Loucy (cell line): ENCODE results near the gene AARS2.
"Not testable (repeated sequence)": the region's sequence is repeated elsewhere in the genome, so short reads cannot be mapped to it uniquely, and the experiment has no call there.

Experiments
- H2AFZ ChIP-seq: fragments of 200-600 bp; sonication (generic); 2 replicates; pipeline ENCODE4 v1.6.0; 2016; ENCODE audit warnings: antibody characterized with exemption, mild to moderate bottlenecking, low read length, moderate library complexity
- H3F3A ChIP-seq: fragments of 200-600 bp; 2 replicates; pipeline ENCODE4 v1.6.0; 2016; ENCODE audit warnings: antibody characterized with exemption, low read depth, mild to moderate bottlenecking
- H3K27me3 ChIP-seq: fragments of 200-600 bp; sonication (generic); 2 replicates; pipeline ENCODE4 v1.6.1; 2014; ENCODE audit warnings: low read length, mild to moderate bottlenecking; ENCODE audit not compliant: insufficient read depth, poor library complexity, severe bottlenecking
- H3K36me3 ChIP-seq: fragments of 200-600 bp; sonication (generic); 2 replicates; pipeline ENCODE4 v1.6.1; 2016; ENCODE audit warnings: low read length; ENCODE audit not compliant: insufficient read depth
- H3K4me1 ChIP-seq: fragments of 200-600 bp; sonication (generic); 2 replicates; pipeline ENCODE4 v1.5.1; 2014; ENCODE audit warnings: low read length, mild to moderate bottlenecking; ENCODE audit not compliant: insufficient read depth, poor library complexity, severe bottlenecking
- H3K4me2 ChIP-seq: fragments of 200-600 bp; sonication (generic); 2 replicates; pipeline ENCODE4 v1.6.0; 2014; ENCODE audit warnings: antibody characterized with exemption, low read length, low read depth, mild to moderate bottlenecking; ENCODE audit not compliant: poor library complexity, severe bottlenecking
- H3K4me3 ChIP-seq: fragments of 200-600 bp; sonication (generic); 2 replicates; pipeline ENCODE4 v1.5.1; 2014; ENCODE audit warnings: low read length, mild to moderate bottlenecking, mixed read lengths; ENCODE audit not compliant: poor library complexity, severe bottlenecking
- H3K79me2 ChIP-seq: fragments of 200-600 bp; sonication (generic); 2 replicates; pipeline ENCODE4 v1.6.1; 2014; ENCODE audit warnings: low read length; ENCODE audit not compliant: insufficient read depth
- H3K9ac ChIP-seq: fragments of 200-600 bp; sonication (generic); 2 replicates; pipeline ENCODE4 v1.6.0; 2014; ENCODE audit warnings: mild to moderate bottlenecking, low read depth, low read length, moderate library complexity; ENCODE audit not compliant: poor library complexity, severe bottlenecking
- H3K9me2 ChIP-seq: fragments of 200-600 bp; sonication (generic); replicated peaks from 2 replicates; pipeline ENCODE4 v1.6.1; 2016; ENCODE audit warnings: low read depth, low read length, mixed read lengths
- H3K9me3 ChIP-seq: fragments of 200-600 bp; sonication (generic); 2 replicates; pipeline ENCODE4 v1.6.1; 2014; ENCODE audit warnings: mild to moderate bottlenecking, antibody characterized with exemption, low read length, low read depth; ENCODE audit not compliant: insufficient read depth
- H4K20me1 ChIP-seq: fragments of 200-600 bp; sonication (generic); 2 replicates; pipeline ENCODE4 v1.6.0; 2014; ENCODE audit warnings: antibody characterized with exemption, low read length, mild to moderate bottlenecking; ENCODE audit not compliant: insufficient read depth, poor library complexity, severe bottlenecking
- EZH2phosphoT487 ChIP-seq: fragments of 200-600 bp; IDR thresholded peaks from 2 replicates; pipeline ENCODE4 v1.6.1; 2018; ENCODE audit warnings: antibody characterized with exemption, mild to moderate bottlenecking, moderate library complexity, borderline replicate concordance
- TF ChIP-seq, protein P1 (sequence below): fragments of 200-600 bp; sonication (generic); conservative IDR thresholded peaks from 2 replicates; pipeline ENCODE4 v1.5.1; 2014; ENCODE audit warnings: mild to moderate bottlenecking, antibody characterized with exemption, low read length

AARS2 gene

GRCh38 chr6:44352259-44352658 is 39.1 kb upstream of the AARS2 start:
- TF ChIP-seq, protein P1, sequence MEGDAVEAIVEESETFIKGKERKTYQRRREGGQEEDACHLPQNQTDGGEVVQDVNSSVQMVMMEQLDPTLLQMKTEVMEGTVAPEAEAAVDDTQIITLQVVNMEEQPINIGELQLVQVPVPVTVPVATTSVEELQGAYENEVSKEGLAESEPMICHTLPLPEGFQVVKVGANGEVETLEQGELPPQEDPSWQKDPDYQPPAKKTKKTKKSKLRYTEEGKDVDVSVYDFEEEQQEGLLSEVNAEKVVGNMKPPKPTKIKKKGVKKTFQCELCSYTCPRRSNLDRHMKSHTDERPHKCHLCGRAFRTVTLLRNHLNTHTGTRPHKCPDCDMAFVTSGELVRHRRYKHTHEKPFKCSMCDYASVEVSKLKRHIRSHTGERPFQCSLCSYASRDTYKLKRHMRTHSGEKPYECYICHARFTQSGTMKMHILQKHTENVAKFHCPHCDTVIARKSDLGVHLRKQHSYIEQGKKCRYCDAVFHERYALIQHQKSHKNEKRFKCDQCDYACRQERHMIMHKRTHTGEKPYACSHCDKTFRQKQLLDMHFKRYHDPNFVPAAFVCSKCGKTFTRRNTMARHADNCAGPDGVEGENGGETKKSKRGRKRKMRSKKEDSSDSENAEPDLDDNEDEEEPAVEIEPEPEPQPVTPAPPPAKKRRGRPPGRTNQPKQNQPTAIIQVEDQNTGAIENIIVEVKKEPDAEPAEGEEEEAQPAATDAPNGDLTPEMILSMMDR: no peak
- TF ChIP-seq EZH2phosphoT487: no peak
- Histone ChIP-seq H3K4me1 (no peaks in the 10 kb centered on the region), H3K9me3 (no peaks in the 10 kb centered on the region)

GRCh38 chr6:44350650-44350994 is 37.5 kb upstream of the AARS2 start:
- H3K9ac ChIP-seq, H3K9me2 ChIP-seq, H3K4me1 ChIP-seq, H4K20me1 ChIP-seq, H2AFZ ChIP-seq, H3K9me3 ChIP-seq, H3K4me3 ChIP-seq, H3K4me2 ChIP-seq, H3K27me3 ChIP-seq, H3K36me3 ChIP-seq, H3F3A ChIP-seq, H3K79me2 ChIP-seq: not testable (repeated sequence)

More at GRCh38 chr6:44352259-44352658, 39.1 kb upstream of the AARS2 start:
- no peak overlapping the region for H3K4me2 ChIP-seq
- no peaks in the 10 kb centered on the region for H3K79me2 ChIP-seq
- H3K9me2 ChIP-seq: no peaks in the 10 kb centered on the region
- H2AFZ ChIP-seq: no peak overlapping the region
- no peak overlapping the region for H3K9ac ChIP-seq
- no peaks in the 10 kb centered on the region for H3K27me3 ChIP-seq
- no peak overlapping the region for H3K4me3 ChIP-seq
- no peaks in the 10 kb centered on the region for H4K20me1 ChIP-seq
- no peaks in the 10 kb centered on the region for H3F3A ChIP-seq
- H3K36me3 ChIP-seq: no peaks in the 10 kb centered on the region

GRCh38 chr6:44349904-44350649 is 36.9 kb upstream of the AARS2 start:
- no peaks in the 10 kb centered on the region for H3K79me2 ChIP-seq
- no peak overlapping the region for H3K4me2 ChIP-seq
- no peaks in the 10 kb centered on the region for H3K9me3 ChIP-seq
- no peaks in the 10 kb centered on the region for H3K27me3 ChIP-seq
- H2AFZ ChIP-seq: no peak overlapping the region
- no peaks in the 10 kb centered on the region for H3K4me1 ChIP-seq
- TF ChIP-seq, protein P1: no peak
- TF ChIP-seq EZH2phosphoT487: no peak
- H4K20me1 ChIP-seq: no peaks in the 10 kb centered on the region
- H3K4me3 ChIP-seq: no peak overlapping the region
- H3K9me2 ChIP-seq: no peaks in the 10 kb centered on the region
- no peaks in the 10 kb centered on the region for H3F3A ChIP-seq
- H3K9ac ChIP-seq: no peak overlapping the region
- H3K36me3 ChIP-seq: no peaks in the 10 kb centered on the region

DNA sequence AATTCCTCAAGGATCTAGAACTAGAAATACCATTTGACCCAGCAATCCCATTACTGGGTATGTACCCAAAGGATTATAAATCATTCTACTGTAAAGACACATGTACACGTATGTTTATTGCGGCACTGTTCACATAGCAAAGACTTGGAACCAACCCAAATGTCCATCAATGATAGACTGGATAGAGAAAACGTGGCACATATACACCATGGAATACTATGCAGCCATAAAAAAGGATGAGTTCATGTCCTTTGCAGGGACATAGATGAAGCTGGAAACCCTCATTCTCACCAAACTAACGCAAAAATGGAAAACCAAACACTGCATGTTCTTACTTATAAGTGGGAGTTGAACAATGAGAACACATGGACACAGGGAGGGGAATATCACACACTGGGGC is 33.7 kb upstream of the AARS2 start:
- not testable (repeated sequence) for H3K4me3 ChIP-seq, H4K20me1 ChIP-seq, H3K9me2 ChIP-seq, H3K36me3 ChIP-seq, H3K9ac ChIP-seq, H3K9me3 ChIP-seq, H3K79me2 ChIP-seq, H2AFZ ChIP-seq, H3K27me3 ChIP-seq, H3K4me1 ChIP-seq, H3F3A ChIP-seq, H3K4me2 ChIP-seq
